GM12878 (cell line): ENCODE data around the gene RANBP6. TPM values are rescaled to one million over a fixed set of nuclear protein-coding genes. Genes with fewer than 3 reads are reported as not detected.
A peak's percentile ranks its signal among the peaks of the same experiment; 100 is the strongest.

Source experiments
- ATAC-seq: fragments of 200-7000 bp; cut with Tn5 transposase; 3 replicates; pipeline ENCODE4 v1.9.1; 2020; ENCODE audit warnings: mild to moderate bottlenecking, moderate library complexity
- BruUV-seq: library from RNA; stranded (reverse); fragments of 400-500 nt; replicated peaks from 2 replicates; lab custom pipeline; 2021; lab: Mats Ljungman, UMichigan
- CTCF ChIA-PET: fragments of 300-600 bp; sonication (Branson Sonifier 250); formaldehyde crosslinking; extraction: SDS; loops from one replicate; lab custom pipeline; 2021; ENCODE audit warnings: inconsistent platforms; lab: Yijun Ruan, JAX
- POLR2A ChIA-PET: fragments of 350-600 bp; formaldehyde crosslinking; extraction: SDS; loops from one replicate; lab custom pipeline; 2021; ENCODE audit warnings: inconsistent platforms; lab: Charles Lee
- RAD21 ChIA-PET: fragments of 300-600 bp; sonication (Branson Sonifier 250); formaldehyde crosslinking; loops from one replicate; lab custom pipeline; 2023; ENCODE audit warnings: antibody characterized with exemption; ENCODE audit not compliant: unreplicated experiment; lab: Charles Lee
- SMC1A ChIA-PET: fragments of 300-600 bp; sonication (Branson Sonifier 250); formaldehyde crosslinking; loops from one replicate; lab custom pipeline; 2023; ENCODE audit not compliant: unreplicated experiment, uncharacterized antibody; lab: Charles Lee
- DNase-seq: peaks from one replicate; pipeline ENCODE4 v3.0.0-alpha.2; 2011; ENCODE audit warnings: low read depth, low spot score
- FAIRE-seq: peaks from 3 replicates; lab custom pipeline; 2011; peaks lifted over from hg19 to GRCh38; lab: Jason Lieb, UNC
- H2AFZ ChIP-seq: 2 replicates; pipeline ENCODE4 v1.6.0; 2011; ENCODE audit warnings: low read depth, low read length, control low read depth; ENCODE audit not compliant: control insufficient read depth
- H3K27ac ChIP-seq: 2 replicates; pipeline ENCODE4 v1.5.1; 2011; ENCODE audit warnings: control low read depth; ENCODE audit not compliant: control insufficient read depth, insufficient read depth
- H3K27me3 ChIP-seq, 2 experiments: replicated peaks in 1 of 2; 2 replicates each; pipeline versions ENCODE4 v1.6.0 to v1.6.1; 2011; ENCODE audit warnings: low read length in 1 of 2; ENCODE audit not compliant: control insufficient read depth in 2 of 2, insufficient read depth in 2 of 2
- H3K36me3 ChIP-seq, 2 experiments: 2 replicates each; pipeline ENCODE4 v1.5.1; 2011; ENCODE audit warnings: low read length in 1 of 2; ENCODE audit not compliant: control insufficient read depth in 2 of 2, insufficient read depth in 2 of 2
- H3K4me1 ChIP-seq: 2 replicates; pipeline ENCODE4 v1.6.1; 2011; ENCODE audit warnings: mild to moderate bottlenecking, low read length, moderate library complexity, mixed read lengths; ENCODE audit not compliant: control insufficient read depth, insufficient read depth
- H3K4me2 ChIP-seq: 2 replicates; pipeline ENCODE4 v1.6.0; 2011; ENCODE audit warnings: control low read depth; ENCODE audit not compliant: control insufficient read depth, insufficient read depth
- H3K4me3 ChIP-seq: fragments of 200-600 bp; sonication (generic); 2 replicates; pipeline ENCODE4 v1.5.1; 2016
- H3K79me2 ChIP-seq: 2 replicates; pipeline ENCODE4 v1.6.0; 2011; ENCODE audit warnings: low read length; ENCODE audit not compliant: control insufficient read depth, insufficient read depth
- H3K9ac ChIP-seq: 2 replicates; pipeline ENCODE4 v1.8.0; 2011; ENCODE audit warnings: low read length, control low read depth, mixed read lengths; ENCODE audit not compliant: control insufficient read depth, insufficient read depth
- H3K9me3 ChIP-seq: replicated peaks from 3 replicates; pipeline ENCODE4 v1.5.1; 2011; ENCODE audit warnings: mild to moderate bottlenecking, low read length; ENCODE audit not compliant: control insufficient read depth, insufficient read depth
- H4K20me1 ChIP-seq: 2 replicates; pipeline ENCODE4 v1.6.0; 2011; ENCODE audit not compliant: control insufficient read depth, insufficient read depth
- ASH2L ChIP-seq: fragments of 300-600, 200-600 bp; sonication (generic); IDR thresholded peaks from 2 replicates; pipeline ENCODE4 v1.6.1; 2017; ENCODE audit warnings: low read depth, mild to moderate bottlenecking, borderline replicate concordance
- CHD1 ChIP-seq: IDR thresholded peaks from 2 replicates; pipeline ENCODE4 v1.6.1; 2012; ENCODE audit warnings: low read depth, low read length, improper control_type of control experiment
- CTCF ChIP-seq, 3 experiments: IDR thresholded peaks in 2 of 3; conservative IDR thresholded peaks in 1 of 3; 2 replicates each; pipeline ENCODE4 v1.5.1; 2011; ENCODE audit warnings: low read depth in 3 of 3, low read length in 3 of 3, mild to moderate bottlenecking in 3 of 3, control low read depth in 2 of 3, moderate library complexity in 2 of 3, inconsistent platforms in 1 of 3, mixed read lengths in 1 of 3; ENCODE audit not compliant: control insufficient read depth in 2 of 3, insufficient read depth in 1 of 3; ENCODE audit errors: extremely low read depth in 1 of 3
- FOXK2 ChIP-seq: fragments of 450-650 bp; IDR thresholded peaks from 2 replicates; pipeline ENCODE4 v1.6.1; 2017; ENCODE audit warnings: mild to moderate bottlenecking, moderate library complexity
- HSF1 ChIP-seq: fragments of 150-350 bp; IDR thresholded peaks from 2 replicates; pipeline ENCODE4 v1.6.1; 2014; ENCODE audit warnings: mild to moderate bottlenecking, low read depth, low read length
- MLLT1 ChIP-seq: fragments of 450-650 bp; IDR thresholded peaks from 2 replicates; pipeline ENCODE4 v1.6.1; 2016; ENCODE audit warnings: mild to moderate bottlenecking
- NFYB ChIP-seq: IDR thresholded peaks from 2 replicates; pipeline ENCODE4 v1.6.1; 2011; ENCODE audit warnings: low read depth, mild to moderate bottlenecking, low read length, improper control_type of control experiment, moderate library complexity; ENCODE audit not compliant: insufficient read depth
- POLR2AphosphoS2 ChIP-seq: IDR thresholded peaks from 2 replicates; pipeline ENCODE4 v1.6.1; 2011; ENCODE audit warnings: low read depth, mild to moderate bottlenecking, low read length, improper control_type of control experiment, moderate library complexity
- SKIL ChIP-seq: fragments of 450-650 bp; IDR thresholded peaks from 2 replicates; pipeline ENCODE4 v1.6.1; 2017; ENCODE audit warnings: mild to moderate bottlenecking, low read depth, inconsistent platforms; ENCODE audit not compliant: poor library complexity, severe bottlenecking
- SP1 ChIP-seq: IDR thresholded peaks from one replicate; pipeline ENCODE4 v1.6.1; 2011; ENCODE audit warnings: low read depth, low read length
- TCF12 ChIP-seq: IDR thresholded peaks from 2 replicates; pipeline ENCODE4 v1.6.1; 2011; ENCODE audit warnings: low read depth, mild to moderate bottlenecking, low read length
- WRNIP1 ChIP-seq: IDR thresholded peaks from 2 replicates; pipeline ENCODE4 v1.6.1; 2011; ENCODE audit warnings: low read depth, low read length, improper control_type of control experiment, borderline replicate concordance
- WGBS: methylation state at CpG from one replicate; pipeline ENCODE4 v1.1.6; 2016; ENCODE audit warnings: low lambda C conversion rate; ENCODE audit not compliant: insufficient replicate concordance, insufficient coverage; ENCODE audit errors: missing lambda C conversion rate; 5-methylcytosine and 5-hydroxymethylcytosine counted together
- in situ Hi-C: fragments of 300-500 bp; cut with MboI; formaldehyde crosslinking; loops from 9 replicates; pipeline ENCODE4 v1.14.3; 2018; ENCODE audit warnings: mixed read lengths
- intact Hi-C: fragments of 100-400 bp; cut with micrococcal nuclease; formaldehyde crosslinking; loops from one replicate; pipeline ENCODE4 v1.14.2; 2022; ENCODE audit not compliant: unreplicated experiment
- polyA plus RNA-seq, 11 experiments: library from polyadenylated mRNA; depleted of rRNA in 4 of 11; unstranded in 6 of 11; stranded (reverse) in 5 of 11; fragments of >200 nt; fragmentation: Nextera tagmentation in 4 of 11; fragmentation: Illumina TruSeq in 1 of 11; extraction: Ambion mirVana in 4 of 11; extraction: Trizol in 1 of 11; gene quantifications; 1 replicate in 1 of 11; 2 replicates in 10 of 11; pipeline versions ENCODE4 v1.2.1 to v1.2.3, GENCODE V29; 2011 to 2016; ENCODE audit warnings: inconsistent platforms in 2 of 11, missing spikeins in 2 of 11, low read depth in 1 of 11
- total RNA-seq, 4 experiments: library from RNA; depleted of rRNA in 3 of 4; stranded (reverse); fragments of >200 nt in 3 of 4; fragmentation: Illumina TruSeq in 1 of 4; extraction: Trizol in 1 of 4; gene quantifications; 2 replicates each; pipeline versions ENCODE4 v1.2.1 to v1.2.3, GENCODE V29; 2013 to 2021

The RANBP6 gene
- total and polyA plus RNA-seq, 10 of the 15 experiments (the other 5 are each of a cell fraction or from before 2014, with no cell fraction given), result 10.9 to 26.9 (median 19.4) TPM

GRCh38 chr9:6007770-6008168 lies 7.7 kb downstream of the RANBP6 start:
- in situ Hi-C loops, result no loop called here
- TF ChIP-seq SP1 (no peak), POLR2AphosphoS2 (no peak), WRNIP1 (no peak), SKIL (no peak), HSF1 (no peak), FOXK2 (no peak), MLLT1 (no peak), NFYB (no peak), CTCF (IDR thresholded peaks at IDR 0.05 in 2 of 3, conservative IDR thresholded peaks at IDR 0.05 in 1 of 3; ENCODE audit: control insufficient read depth in 2 of 3, extremely low read depth in 1 of 3, insufficient read depth in 1 of 3, low read depth in 3 of 3, low read length in 3 of 3) (no peak), CHD1 (no peak), TCF12 (no peak), ASH2L (peak; percentile 70; the same call in 1 of the 2 replicates)

More at GRCh38 chr9:6007770-6008168, 7.7 kb downstream of the RANBP6 start:
- Histone ChIP-seq H3K36me3 (peaks cover 0 to 3% of the 10 kb centered on the region in 2 experiments; a peak in 2 of 4 replicates), H3K79me2 (peaks cover 51% of the 10 kb centered on the region), H2AFZ (peak overlapping the region; percentile 68), H3K27ac (peak overlapping the region; percentile 62), H3K9me3 (no peaks in the 10 kb centered on the region), H3K4me3 (peak overlapping the region; percentile 82), H3K4me2 (peak overlapping the region; percentile 83), H4K20me1 (no peaks in the 10 kb centered on the region), H3K9ac (peak overlapping the region; percentile 70), H3K27me3 (no peaks in the 10 kb centered on the region), H3K4me1 (peaks cover 10% of the 10 kb centered on the region)
- WGBS, result 0% methylated on average over 33 of the region's 54 CpGs
- ATAC-seq, result peak; percentile 77
- CTCF ChIA-PET, result interaction anchor here (0.8 to 3.6 kb wide), 8 partner anchors 10 to 175 kb away, joined by 4 to 20 read pairs (median 7); partner anchors contain the start of gene ERMP1
- no TSS peak for BruUV-seq
- intact Hi-C loops, result loop anchor here (10.0 kb wide), 1 partner anchor 677 kb away; no protein-coding TSS in a partner anchor
- no peak for FAIRE-seq
- POLR2A ChIA-PET, result interaction anchor here (0.9 to 1.9 kb wide), 10 partner anchors 10 to 89 kb away, joined by 3 to 15 read pairs (median 4); no protein-coding TSS in a partner anchor
- RAD21 ChIA-PET, result interaction anchor here (0.6 to 3.8 kb wide), 12 partner anchors 9 to 156 kb away, joined by 3 to 26 read pairs (median 6); no protein-coding TSS in a partner anchor
- no peak for DNase-seq
- SMC1A ChIA-PET, result interaction anchor here (0.7 to 3.3 kb wide), 18 partner anchors 8 to 181 kb away, joined by 3 to 13 read pairs (median 5); no protein-coding TSS in a partner anchor
